HG02943 (cell line): ENCODE results near the gene C11orf68.
A peak's percentile ranks its signal among the peaks of the same experiment; 100 is the strongest.

Experiments used
- ATAC-seq: cut with Tn5 transposase; IDR thresholded peaks from one replicate; pipeline ENCODE4 v1.9.1; 2021; ENCODE audit warnings: mild to moderate bottlenecking, low read depth, moderate library complexity; ENCODE audit not compliant: unreplicated experiment

C11orf68 gene

DNA sequence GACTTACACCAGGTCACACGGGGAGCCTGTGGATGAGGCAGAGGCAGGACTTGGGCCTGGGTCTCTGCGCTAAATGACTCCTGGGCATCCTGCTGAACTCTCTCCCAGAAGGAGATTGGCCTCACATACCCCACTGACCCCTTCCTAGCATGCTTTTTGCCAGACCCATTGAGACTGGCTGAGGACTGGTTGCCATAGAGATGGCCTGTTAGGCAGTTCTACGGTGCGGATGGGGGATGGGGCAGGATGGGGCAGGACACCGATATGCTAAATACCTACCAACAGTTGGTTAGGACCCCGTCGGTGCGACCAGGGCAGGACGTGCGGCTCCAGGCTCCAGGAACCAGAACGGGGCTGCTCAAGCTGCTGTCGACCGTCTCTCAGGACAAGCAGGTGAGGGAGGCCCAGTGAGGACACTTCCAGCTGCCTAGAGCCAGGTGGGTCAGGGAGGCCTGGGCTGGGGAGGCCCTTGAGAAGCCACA is 26.6 kb upstream of the C11orf68 start, which contains the start of gene TSGA10IP:
TSGA10IP (plus strand) TSS at position 51 of the 482 bp plus-strand sequence; CDS start at position 247, 196 bp downstream.
- ATAC-seq, result no peak

DNA sequence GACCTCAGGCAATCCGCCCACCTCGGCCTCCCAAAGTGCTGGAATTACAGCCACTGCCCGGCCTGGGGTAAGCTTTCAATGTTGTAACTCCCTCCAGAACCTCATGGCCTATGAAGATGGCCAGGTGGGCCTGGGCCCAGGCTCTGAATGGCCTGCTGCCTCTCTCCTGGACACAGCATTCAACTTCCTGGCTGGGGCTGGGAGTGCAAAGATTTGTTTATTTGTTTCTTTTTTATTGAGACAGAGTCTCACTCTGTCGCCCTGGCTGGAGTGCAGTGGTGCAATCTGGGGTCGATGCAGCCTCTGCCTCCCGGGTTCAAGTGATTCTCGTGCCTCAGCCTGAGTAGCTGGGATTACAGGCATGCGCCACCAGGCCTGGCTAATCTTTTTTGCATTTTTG is 25.9 kb upstream of the C11orf68 start:
- ATAC-seq, result no peak

DNA sequence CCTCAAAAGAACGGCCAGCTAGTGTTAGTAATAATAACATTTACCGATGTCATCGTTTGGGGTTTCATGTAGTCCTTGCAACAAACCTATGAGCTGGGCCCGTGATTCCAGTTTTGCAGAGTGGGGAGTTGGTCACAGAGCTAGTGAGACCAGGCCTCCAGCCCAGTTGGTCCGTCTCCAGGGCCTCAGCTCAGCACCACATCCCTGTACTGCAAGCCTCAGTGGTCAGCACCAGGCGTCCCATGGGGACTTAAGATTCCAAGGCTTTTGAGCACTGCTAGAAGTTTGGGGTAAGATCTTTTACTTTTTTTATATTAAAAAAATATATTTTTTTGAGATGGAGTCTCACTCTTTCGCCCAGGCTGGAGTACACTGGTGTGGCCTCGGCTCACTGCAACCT is 25.3 kb upstream of the C11orf68 start:
- no peak for ATAC-seq

DNA sequence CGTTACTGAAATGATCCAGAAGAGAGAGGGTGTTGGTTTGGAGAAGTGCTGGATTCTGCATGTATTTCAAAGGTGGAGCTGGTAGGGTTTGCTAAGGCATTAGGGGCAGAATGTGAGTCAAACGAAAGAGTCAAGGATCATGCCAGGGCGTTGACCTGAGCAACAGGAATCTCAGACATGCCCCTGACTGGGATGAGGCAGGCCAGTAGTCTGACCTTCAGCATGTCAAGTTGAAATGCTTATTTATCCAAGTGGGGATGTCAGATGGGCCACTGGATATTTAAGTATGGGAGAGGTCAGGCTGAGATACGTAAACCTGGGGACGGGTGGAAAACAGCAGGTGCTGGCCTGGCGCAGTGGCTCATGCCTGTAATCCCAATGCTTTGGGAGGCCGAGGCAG is 23.7 kb upstream of the C11orf68 start:
- ATAC-seq, result no peak

DNA sequence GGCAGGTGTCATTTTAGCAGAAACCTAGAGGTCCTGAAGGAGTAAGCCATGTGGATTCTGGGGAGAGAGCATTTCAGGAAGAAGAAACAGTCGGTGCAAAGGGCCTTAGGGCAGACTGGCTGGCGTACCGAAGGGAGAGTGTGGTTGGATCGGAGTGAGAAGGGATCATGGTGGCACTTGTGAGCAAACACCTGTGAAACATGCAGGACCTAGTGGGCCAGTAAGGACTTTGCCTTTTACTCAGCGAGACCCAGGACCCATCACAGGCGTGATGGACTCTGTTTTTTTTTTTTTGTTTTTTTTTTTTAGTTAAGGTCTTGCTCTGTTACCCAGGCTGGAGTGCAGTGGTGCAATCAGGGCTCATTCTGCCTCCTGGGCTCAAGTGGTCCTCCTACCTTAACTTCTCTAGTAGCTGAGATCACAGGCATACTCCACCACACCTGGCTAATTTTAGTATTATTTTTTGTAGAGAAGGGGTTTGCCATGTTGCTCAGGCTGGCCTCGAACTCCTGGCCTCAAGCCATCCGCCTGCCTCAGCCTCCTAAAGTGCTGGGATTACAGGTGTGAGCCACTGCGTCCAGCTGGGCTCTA is 23.0 kb upstream of the C11orf68 start:
- ATAC-seq, result no peak

DNA sequence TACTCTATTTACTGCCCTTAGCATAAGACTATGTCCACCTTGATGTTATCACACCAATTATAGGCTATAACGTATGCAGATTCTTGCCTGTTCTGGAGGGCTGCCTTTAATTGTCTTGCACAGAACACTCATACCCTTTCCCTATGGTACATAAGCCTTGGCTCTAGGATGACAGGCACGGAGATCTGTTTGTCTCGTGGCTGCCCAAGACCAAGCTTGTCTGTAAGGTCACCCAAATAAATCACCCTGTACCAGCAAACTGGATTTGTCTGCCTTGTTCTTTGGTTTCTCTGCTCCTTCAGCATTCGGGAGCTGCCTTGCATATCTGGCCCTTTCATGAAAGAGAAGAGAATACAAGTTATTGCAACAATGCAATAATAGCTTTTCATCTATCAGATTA is 18.9 kb upstream of the C11orf68 start:
- no peak for ATAC-seq

DNA sequence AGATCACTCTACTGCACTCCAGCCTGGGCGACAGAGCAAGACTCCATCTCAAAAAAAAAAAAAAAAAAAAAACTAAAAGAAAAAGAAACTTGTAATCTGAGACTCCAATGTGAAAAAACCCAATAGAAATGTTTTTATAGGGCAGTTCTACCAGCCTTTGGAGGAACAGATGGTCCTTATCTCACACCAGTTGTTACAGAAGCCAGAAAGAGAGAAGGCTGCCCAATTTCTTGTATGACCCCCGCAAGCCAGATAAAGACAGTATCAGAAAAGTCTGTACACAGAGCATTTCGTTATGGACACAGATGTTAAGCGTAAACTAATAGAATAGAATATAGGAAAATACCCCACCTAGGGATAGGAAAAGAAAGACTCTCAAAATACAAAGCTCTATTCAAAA is 15.2 kb upstream of the C11orf68 start:
- ATAC-seq, result no peak

DNA sequence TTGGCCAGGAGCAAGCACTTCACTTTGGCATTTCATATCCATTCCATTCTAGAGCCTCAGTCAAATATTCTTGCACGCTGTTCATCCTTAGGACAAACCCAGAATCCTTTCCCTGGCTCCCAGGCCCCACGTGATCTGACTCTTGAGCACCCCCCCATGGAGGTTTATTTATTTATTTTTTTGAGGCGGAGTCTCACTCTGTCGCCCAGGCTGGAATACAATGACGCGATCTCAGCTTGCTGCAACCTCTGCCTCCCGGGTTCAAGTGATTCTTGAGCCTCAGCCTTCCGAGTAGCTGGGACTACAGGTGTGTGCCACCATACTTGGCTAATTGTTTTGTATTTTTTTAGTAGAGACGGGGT is 13.7 kb upstream of the C11orf68 start:
- ATAC-seq, result no peak

DNA sequence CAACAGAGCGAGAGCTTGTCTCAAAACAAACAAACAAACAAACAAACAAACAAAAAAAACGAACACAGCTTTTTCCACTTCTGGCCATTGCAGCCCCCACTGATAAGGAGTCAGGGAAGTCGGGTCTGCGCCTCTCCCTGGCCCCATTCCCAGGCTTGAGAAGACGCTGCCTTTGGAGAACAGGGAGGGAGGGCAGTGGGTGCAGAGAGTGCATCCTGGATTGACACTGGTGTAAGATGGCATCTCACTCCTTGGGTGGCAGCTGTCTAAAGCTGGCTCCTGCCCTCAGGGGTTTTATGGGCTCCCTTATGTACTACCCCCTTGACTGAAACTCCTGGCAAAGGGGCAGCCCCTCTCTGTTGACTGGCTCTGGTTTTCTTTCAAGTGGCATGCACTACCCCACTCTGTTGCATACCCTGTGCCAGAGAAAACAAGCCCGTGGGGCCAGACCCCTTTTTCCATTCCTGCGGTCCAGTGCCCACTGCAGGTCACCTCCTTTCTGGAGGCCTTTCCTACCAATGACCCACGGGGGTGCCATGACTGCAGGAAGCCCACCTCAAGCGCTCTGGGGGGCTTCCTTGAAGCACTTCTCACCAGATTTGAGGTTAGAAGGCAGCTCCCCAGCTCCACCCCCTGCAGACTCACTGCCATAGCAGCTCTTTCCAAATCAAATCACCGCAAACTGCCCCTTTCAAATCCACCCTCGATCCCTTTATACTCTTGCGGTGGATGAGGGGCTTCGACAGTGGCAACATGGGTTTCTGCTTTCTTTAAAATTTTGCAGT is 13.1 kb upstream of the C11orf68 start:
- ATAC-seq, result no peak

DNA sequence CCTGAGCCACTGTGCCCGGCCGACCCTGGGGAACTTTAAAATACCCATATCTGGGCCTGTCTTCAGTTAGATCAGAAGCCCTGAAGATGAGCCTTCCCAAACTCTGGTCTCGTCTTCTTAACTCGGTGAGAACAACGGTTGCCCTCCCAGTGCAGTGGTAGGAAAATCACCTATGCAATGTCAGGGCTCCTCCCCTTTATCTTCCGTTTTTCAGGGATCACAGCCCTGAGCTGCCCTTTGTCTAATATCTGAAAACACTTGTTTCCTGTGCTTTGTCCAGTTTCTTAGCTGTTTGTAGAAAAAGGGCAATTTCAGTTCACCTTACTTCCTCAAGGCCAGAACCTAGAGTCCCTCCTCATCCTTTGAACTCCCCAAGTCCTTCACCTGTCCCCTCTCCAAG is 9.8 kb upstream of the C11orf68 start:
- ATAC-seq, result no peak

DNA sequence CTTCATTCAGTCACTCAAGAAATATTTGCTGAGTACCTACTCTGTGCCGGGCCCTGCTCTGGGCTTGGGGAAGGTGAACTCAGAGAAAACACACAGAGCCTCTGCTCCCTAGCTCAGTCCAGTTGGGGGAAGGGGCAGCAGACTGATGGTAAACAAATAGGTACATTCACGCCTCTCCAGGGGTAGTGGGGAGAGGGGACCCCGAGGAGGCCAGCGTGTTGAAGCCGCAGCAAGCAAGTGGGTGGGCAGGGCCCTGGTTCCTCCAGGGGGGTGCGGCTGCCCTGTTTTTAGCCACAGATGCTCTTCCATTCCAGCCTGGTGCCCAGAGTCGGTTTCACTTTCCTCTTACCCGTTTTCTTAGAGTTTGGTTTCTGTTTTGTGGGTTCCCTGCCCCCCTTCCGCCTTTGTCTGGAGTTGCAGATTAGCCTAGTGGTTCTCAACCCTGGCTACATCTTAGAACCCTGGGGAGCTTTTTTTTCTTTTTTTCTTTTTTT is 9.1 kb upstream of the C11orf68 start:
- peak; percentile 78 for ATAC-seq

DNA sequence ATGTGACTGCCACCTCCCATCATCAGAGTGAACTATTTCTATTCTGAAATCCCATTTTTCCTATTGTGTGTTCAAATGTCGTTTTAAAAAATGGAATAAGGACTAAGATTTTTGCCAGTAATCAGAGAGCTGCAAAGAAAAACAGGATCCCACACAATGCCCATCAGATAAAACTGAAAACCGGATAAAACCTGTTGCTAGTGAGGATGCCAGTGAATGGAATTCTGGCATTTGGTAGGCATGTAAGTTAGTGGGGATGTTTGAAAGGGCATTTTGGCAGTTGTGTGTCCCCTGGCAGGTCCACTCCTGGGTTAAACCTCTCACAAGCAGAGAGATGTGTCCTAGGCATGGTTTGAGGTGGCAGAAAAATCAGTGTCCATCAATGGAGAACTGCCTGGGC is 6.5 kb upstream of the C11orf68 start:
- no peak for ATAC-seq

DNA sequence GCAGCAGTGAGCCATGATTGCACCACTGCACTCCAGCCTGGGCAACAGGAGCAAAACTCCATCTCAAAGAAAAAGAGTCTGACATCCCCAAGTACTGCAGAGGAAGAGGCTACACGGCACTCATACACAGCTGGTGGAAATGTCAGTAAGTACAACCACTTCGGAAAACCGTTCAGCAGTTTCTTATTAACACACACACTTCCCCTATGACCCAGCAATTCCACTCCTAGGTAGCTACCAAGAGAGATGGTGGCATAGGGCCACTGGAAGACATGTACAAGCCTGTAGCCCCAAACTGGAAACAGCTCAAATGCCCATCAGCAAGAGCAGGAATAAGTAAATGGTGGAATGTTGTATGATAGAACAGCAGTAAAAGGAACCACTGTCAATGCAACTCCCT is 3.7 kb upstream of the C11orf68 start:
- ATAC-seq, result no peak

DNA sequence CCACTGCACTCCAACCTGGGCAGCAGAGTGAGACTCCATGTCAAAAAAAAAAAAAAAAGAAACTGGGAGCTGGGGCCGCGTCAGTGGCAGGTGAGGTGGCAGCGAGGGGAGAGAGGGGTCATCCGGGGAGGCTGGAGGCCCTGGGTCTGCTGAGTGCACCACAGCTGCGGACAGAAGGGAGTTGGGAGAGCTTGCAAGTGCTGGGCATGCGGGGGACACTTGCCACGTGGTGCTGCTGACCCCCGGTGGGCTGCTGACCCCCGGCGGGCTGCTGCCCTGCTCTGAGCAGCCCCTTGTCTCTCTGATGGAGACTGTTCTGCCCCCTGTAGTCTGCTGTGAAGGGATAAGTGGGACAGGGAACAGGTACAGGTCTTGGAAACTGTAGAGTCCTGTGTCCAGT is 3.0 kb upstream of the C11orf68 start:
- no peak for ATAC-seq

DNA sequence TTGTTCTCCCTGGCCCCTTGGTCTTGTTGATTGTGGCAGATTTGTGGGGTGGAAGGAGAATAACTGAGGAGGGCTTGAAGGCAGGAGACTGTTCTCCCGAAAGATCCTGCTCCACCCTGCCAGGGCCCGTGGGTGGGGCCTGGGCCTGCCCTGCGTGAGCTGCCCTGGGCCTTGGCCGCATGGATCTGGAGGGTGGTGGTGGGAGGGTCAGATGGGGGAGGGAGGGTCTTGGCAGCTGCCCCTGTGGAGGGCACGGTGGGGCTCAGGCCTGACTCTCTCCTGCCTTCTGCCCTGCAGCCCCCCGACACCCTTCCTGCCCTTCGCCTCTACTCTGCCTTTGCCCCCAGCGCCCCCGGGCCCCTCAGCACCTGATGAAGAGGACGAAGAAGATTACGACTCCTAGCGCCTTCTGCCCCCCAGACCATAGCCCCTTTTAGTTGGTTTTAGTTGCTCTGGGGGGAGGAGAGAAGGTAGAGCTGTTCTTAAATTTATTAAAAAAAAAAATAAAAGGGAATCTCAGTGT is 2.2 kb upstream of the C11orf68 start:
- ATAC-seq, result no peak

DNA sequence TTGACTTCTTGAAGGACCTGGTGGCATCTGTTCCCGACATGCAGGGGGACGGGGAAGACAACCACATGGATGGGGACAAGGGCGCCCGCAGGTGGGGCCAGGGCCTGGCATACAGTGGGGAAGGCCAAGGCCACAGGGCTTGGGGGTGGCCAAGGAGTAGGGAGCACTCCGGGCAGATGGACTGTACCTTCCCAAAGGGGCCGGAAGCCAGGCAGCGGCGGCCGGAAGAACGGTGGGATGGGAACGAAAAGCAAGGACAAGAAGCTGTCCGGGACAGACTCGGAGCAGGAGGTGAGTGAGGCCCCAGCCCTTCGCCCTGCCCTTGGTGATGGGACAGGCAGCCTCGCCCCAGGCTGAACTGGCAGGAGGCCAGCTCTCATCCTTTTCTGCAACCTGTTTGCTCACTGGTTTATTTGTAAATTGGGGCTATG is 1.5 kb upstream of the C11orf68 start:
- ATAC-seq, result no peak

DNA sequence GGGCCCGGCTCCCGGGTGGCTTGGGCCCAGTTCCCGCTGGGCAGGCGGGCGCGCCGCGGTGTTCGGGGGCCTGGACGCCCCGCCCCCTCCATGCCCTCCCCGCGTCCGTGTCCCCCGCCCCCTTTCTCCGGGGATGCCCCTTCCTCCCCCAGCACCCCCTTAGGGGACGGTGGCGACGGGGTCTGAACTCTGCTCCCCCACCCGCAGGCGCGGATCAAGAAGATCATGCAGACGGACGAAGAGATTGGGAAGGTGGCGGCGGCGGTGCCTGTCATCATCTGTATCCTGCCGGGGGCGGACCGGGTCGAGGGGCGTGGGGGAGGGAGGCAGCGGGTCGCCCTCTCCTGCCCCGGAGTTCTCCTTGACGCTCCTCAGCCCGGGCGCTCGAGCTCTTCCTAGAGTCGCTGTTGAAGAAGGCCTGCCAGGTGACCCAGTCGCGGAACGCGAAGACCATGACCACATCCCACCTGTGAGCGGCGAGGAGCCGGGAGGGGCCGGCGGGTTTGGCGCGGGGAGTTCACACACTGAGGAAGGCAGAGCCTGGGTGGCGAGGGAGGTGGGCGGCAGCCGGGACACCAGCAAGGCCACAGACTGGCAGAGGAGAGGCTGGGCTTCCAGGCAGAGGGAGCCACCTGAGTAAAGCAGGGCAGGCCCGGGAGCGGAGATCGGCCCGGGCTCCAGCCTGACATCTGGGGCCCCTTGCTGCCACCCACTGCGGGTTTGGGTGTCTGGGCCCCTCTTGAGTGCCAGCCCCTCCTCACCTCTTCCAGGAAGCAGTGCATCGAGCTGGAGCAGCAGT is 910 bp upstream of the C11orf68 start:
- peak; percentile 29 for ATAC-seq

DNA sequence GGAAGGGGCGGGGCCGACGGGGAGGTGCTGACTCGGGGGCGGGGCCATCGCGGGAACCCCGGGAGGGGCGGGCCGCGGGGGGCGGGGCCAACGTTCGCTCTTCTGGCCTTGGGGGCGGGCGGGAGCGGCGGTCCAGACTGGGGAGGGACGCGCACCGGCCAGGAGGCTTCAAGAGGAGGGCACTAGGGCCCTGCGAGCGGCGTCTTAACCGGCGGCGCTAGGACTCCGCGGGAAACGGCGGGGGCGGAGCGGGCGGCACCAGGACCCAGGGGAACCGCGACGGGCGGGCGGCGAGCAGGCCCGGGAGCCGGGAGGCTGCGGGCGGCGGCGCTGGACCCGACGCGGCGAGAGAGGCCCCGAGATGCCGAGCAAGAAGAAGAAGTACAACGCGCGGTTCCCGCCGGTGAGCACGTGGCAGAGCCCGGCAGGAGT is 295 bp upstream of the C11orf68 start, which contains the start of gene DRAP1:
DRAP1 (plus strand) TSS at position 286 of the 432 bp plus-strand sequence; CDS start at position 362, 76 bp downstream.
- peak; percentile 84 for ATAC-seq

DNA sequence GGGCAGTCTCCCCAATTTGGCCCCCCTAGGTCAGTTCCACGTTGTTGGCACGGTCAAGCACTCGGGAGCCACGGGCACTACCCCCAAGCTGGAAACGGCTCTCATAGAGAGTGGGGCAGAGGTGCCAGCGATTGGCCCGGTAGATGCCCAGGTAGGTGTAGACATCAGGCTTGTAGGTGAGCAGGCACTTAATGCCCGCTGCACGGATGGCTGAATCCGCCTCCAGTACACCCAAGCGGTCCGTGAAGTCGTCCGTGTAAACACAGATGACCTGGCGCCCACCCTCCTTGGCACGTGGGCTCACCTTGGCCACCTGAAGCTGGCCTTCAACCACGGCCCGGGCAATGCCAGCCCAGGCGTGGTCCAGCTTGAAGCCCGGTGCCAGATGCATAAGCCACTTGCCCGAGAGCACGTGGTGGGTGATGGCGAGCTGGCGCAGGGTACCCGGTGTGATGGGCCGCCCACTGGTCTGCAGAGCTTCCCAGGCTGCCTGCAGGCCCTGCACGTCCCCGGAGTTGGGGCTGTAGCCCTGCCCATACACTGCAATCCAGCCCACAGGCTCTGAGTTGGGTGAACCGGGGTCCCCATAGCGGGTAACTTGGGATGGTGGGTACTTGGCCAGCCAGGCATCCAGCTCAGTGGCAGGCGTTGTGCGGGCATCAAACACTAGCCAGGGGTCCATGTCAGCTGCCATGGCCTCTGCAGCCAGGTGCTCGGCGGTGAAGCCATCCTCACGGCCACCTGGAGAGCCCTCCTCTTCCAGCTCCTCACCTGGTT is 1.2 kb downstream of the C11orf68 start:
- no peak for ATAC-seq

DNA sequence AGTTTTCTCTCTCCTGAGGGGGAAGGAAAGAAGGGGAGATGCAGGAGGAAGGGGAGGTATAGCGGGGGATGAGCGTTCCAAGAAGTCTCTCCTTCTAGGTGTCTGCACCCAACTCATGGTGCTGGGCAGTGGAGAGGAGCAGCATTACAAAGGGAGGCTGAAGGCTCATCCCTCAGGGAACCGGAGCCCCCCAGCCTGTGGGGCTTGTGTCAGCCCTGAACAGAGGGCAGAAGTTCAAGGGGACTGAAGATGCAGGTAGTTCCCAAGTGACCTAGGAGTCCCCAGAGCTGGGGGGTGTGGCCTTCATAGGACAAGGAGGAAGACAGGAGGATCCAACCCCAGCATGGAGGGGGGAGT is 1.8 kb downstream of the C11orf68 start:
- ATAC-seq, result no peak
